DMS153 (cell line): Measurements from ENCODE around the gene ASAP2.
"Not testable (repeated sequence)": the region's sequence is repeated elsewhere in the genome, so short reads cannot be mapped to it uniquely, and the experiment has no call there.

Source experiments
- DNase-seq: peaks from one replicate; lab custom pipeline; 2025; lab: John Stamatoyannopoulos, UW

Gene ASAP2

GRCh38 chr2:9255416-9255815 is 48.8 kb downstream of the ASAP2 start:
- no peak for DNase-seq

- no peak for DNase-seq
Measured at GRCh38 chr2:9256147-9256546, 49.5 kb downstream of the ASAP2 start.

- DNase-seq, result no peak
Measured at GRCh38 chr2:9256570-9257043, 50.0 kb downstream of the ASAP2 start.

- no peak for DNase-seq
Measured at GRCh38 chr2:9258501-9258900, 51.9 kb downstream of the ASAP2 start.

- DNase-seq, result no peak
Measured at GRCh38 chr2:9258953-9259399, 52.4 kb downstream of the ASAP2 start.

GRCh38 chr2:9260464-9260918 is 53.9 kb downstream of the ASAP2 start:
- no peak for DNase-seq

- no peak for DNase-seq
Measured at GRCh38 chr2:9261231-9261883, 54.7 kb downstream of the ASAP2 start.

GRCh38 chr2:9262671-9263171 is 56.1 kb downstream of the ASAP2 start:
- DNase-seq, result no peak

- DNase-seq, result no peak
Measured at GRCh38 chr2:9263428-9263827, 56.8 kb downstream of the ASAP2 start.

- no peak for DNase-seq
Measured at GRCh38 chr2:9264301-9264700, 57.7 kb downstream of the ASAP2 start.

- DNase-seq, result no peak
Measured at GRCh38 chr2:9266711-9267110, 60.1 kb downstream of the ASAP2 start.

GRCh38 chr2:9267286-9267685 is 60.7 kb downstream of the ASAP2 start:
- DNase-seq, result not testable (repeated sequence)

GRCh38 chr2:9268301-9269080 is 61.9 kb downstream of the ASAP2 start:
- no peak for DNase-seq

- no peak for DNase-seq
Measured at GRCh38 chr2:9269295-9269694, 62.7 kb downstream of the ASAP2 start.

GRCh38 chr2:9269695-9270360 is 63.2 kb downstream of the ASAP2 start:
- DNase-seq, result no peak

GRCh38 chr2:9271091-9271490 is 64.5 kb downstream of the ASAP2 start:
- DNase-seq, result no peak

GRCh38 chr2:9271691-9272090 is 65.1 kb downstream of the ASAP2 start:
- DNase-seq, result no peak

- DNase-seq, result no peak
Measured at GRCh38 chr2:9273486-9274130, 67.0 kb downstream of the ASAP2 start.

- DNase-seq, result no peak
Measured at GRCh38 chr2:9274701-9275343, 68.2 kb downstream of the ASAP2 start.

GRCh38 chr2:9275399-9275798 is 68.8 kb downstream of the ASAP2 start:
- DNase-seq, result no peak

GRCh38 chr2:9276074-9276473 is 69.5 kb downstream of the ASAP2 start:
- DNase-seq, result no peak
